HUES64 (cell line): Measurements from ENCODE around the gene JAG1.

ENCODE experiments used
- H3K27ac ChIP-seq: 2 replicates; pipeline ENCODE4 v1.7.0; 2013; ENCODE audit warnings: low read depth, low read length, inconsistent platforms
- H3K27me3 ChIP-seq: 2 replicates; pipeline ENCODE4 v1.6.1; 2013; ENCODE audit warnings: mild to moderate bottlenecking, low read length; ENCODE audit not compliant: insufficient read depth
- H3K36me3 ChIP-seq: 2 replicates; pipeline ENCODE4 v1.6.1; 2013; ENCODE audit warnings: mild to moderate bottlenecking, low read length; ENCODE audit not compliant: insufficient read depth
- H3K4me1 ChIP-seq: 2 replicates; pipeline ENCODE4 v1.6.1; 2013; ENCODE audit warnings: mild to moderate bottlenecking, low read length, moderate library complexity; ENCODE audit not compliant: insufficient read depth
- H3K4me3 ChIP-seq: 2 replicates; pipeline ENCODE4 v1.5.1; 2013; ENCODE audit warnings: mild to moderate bottlenecking, low read length, moderate library complexity
- H3K9ac ChIP-seq: 2 replicates; pipeline ENCODE4 v1.6.1; 2013; ENCODE audit warnings: mild to moderate bottlenecking, low read depth, low read length
- H3K9me3 ChIP-seq: 2 replicates; pipeline ENCODE4 v1.6.1; 2013; ENCODE audit warnings: low read depth, low read length; ENCODE audit not compliant: insufficient read depth
- WGBS: fragments of 150-250, 120-280 bp; methylation state at CpG from one replicate; pipeline ENCODE4 v1.1.7; 2013; ENCODE audit warnings: missing lambda C conversion rate; 5-methylcytosine and 5-hydroxymethylcytosine counted together

Gene JAG1

GRCh38 chr20:10696650-10697049, 22.9 kb upstream of the JAG1 start:
- Histone ChIP-seq H3K36me3 (no peaks in the 10 kb centered on the region), H3K4me3 (no peak overlapping the region), H3K27ac (no peak overlapping the region), H3K27me3 (no peaks in the 10 kb centered on the region), H3K9ac (no peak overlapping the region), H3K4me1 (peaks cover 9% of the 10 kb centered on the region), H3K9me3 (no peaks in the 10 kb centered on the region)
- WGBS: 74% methylated on average over 5 of the region's 5 CpGs

DNA sequence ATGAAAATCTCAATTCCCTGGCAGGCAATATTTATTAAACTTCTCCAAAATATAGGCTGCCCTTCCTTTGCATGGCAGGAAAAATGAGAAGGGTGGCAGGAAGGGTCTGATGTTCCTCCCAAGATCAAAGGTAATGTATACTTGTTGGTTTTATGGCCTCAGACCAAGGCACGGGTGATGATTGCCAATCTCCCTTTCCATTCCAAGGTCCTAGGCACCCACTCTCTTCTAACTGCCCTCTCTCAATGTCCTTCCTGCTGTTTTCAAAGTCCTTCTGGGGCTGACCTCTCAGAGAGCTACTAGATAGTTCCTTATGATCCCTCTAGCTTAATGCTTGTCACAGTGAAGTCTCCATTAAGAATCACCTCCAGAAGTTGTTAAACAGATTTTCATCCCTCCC, 15.6 kb upstream of the JAG1 start:
- peaks cover 16% of the 10 kb centered on the region for H3K4me1 ChIP-seq
- H3K4me3 ChIP-seq: no peak overlapping the region
- H3K9ac ChIP-seq: no peak overlapping the region
- H3K27me3 ChIP-seq: no peaks in the 10 kb centered on the region
- no peaks in the 10 kb centered on the region for H3K9me3 ChIP-seq
- no peaks in the 10 kb centered on the region for H3K36me3 ChIP-seq
- H3K27ac ChIP-seq: no peak overlapping the region
- WGBS: 85% methylated on average over 1 of the region's 1 CpG

DNA sequence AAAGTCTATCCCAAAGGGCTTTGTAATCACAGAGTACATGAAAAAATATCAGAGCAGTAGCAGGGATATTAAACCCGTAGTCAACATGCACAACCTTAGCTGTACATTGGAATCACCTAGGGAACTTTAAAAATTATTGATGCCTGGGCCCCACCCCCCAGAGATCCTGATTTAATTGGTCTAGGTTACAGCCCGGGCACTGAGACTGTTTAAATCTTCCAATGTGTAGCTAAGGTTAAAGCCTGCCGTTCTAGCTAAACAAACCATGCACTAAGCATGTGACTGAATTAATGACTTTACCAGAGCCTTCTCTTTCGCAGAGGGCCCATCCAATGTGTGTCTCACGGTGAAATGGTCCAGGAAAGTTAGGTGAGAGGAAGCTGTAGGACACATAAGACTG, 14.1 kb upstream of the JAG1 start:
- H3K36me3 ChIP-seq: no peaks in the 10 kb centered on the region
- WGBS: 93% methylated on average over 5 of the region's 5 CpGs
- H3K27me3 ChIP-seq: no peaks in the 10 kb centered on the region
- H3K9ac ChIP-seq: no peak overlapping the region
- H3K4me1 ChIP-seq: peaks cover 16% of the 10 kb centered on the region
- H3K9me3 ChIP-seq: no peaks in the 10 kb centered on the region
- H3K4me3 ChIP-seq: no peak overlapping the region
- H3K27ac ChIP-seq: no peak overlapping the region

- 86% methylated on average over 14 of the region's 14 CpGs for WGBS
- H3K27ac ChIP-seq: no peak overlapping the region
- H3K36me3 ChIP-seq: no peaks in the 10 kb centered on the region
- H3K4me1 ChIP-seq: peaks cover 7% of the 10 kb centered on the region
- H3K4me3 ChIP-seq: no peak overlapping the region
- no peak overlapping the region for H3K9ac ChIP-seq
- H3K27me3 ChIP-seq: no peaks in the 10 kb centered on the region
- no peaks in the 10 kb centered on the region for H3K9me3 ChIP-seq
Observed at GRCh38 chr20:10686356-10687133, 12.7 kb upstream of the JAG1 start.

- no peak overlapping the region for H3K27ac ChIP-seq
- WGBS: 100% methylated on average over 1 of the region's 2 CpGs
- H3K36me3 ChIP-seq: no peaks in the 10 kb centered on the region
- H3K9ac ChIP-seq: no peak overlapping the region
- no peaks in the 10 kb centered on the region for H3K27me3 ChIP-seq
- H3K4me3 ChIP-seq: no peak overlapping the region
- peaks cover 7% of the 10 kb centered on the region for H3K4me1 ChIP-seq
- H3K9me3 ChIP-seq: no peaks in the 10 kb centered on the region
Observed at GRCh38 chr20:10683537-10683936, 9.7 kb upstream of the JAG1 start.

DNA sequence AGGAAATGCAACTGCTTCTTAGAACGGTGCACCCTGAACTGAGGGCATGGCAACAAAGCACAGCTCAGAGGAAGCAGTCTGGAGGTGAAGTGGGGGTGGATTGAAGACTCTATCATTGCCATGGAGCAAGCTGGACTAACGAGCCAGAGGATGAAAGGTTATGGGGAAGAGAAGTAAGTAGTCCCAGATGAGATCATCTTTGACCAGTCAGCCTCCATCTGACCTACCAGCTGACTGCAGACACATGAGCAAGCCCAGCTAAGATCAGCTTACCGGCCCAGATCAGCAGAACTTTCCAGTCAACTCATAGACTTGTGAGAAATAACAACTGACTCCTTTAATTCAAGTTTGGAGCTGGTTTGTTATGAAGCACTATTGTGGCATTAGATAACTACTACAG, 9.1 kb upstream of the JAG1 start:
- 92% methylated on average over 3 of the region's 3 CpGs for WGBS
- no peaks in the 10 kb centered on the region for H3K9me3 ChIP-seq
- H3K4me1 ChIP-seq: peaks cover 7% of the 10 kb centered on the region
- no peak overlapping the region for H3K27ac ChIP-seq
- no peak overlapping the region for H3K9ac ChIP-seq
- H3K36me3 ChIP-seq: no peaks in the 10 kb centered on the region
- H3K27me3 ChIP-seq: no peaks in the 10 kb centered on the region
- no peak overlapping the region for H3K4me3 ChIP-seq

DNA sequence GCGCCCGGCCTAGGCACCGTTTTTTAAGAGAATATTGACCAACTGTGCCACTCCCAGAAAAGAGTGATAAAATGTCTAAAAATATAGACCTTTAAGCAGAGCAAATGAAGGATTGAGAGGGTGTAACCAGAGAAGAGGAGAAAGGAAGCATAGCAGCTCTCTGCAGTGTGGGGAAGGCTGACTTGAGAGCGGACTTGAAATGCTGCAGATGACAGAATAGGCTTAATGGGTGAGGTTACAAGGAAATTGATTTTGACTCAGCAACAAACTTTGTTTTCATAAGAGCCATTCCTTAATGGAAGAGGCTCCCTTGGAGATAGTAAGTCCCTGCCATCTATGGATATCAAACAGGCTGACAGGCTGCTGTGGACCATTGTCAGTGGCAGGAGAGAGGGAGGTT, 7.7 kb upstream of the JAG1 start:
- Histone ChIP-seq H3K4me3 (no peak overlapping the region), H3K27me3 (no peaks in the 10 kb centered on the region), H3K9me3 (no peaks in the 10 kb centered on the region), H3K9ac (no peak overlapping the region), H3K36me3 (no peaks in the 10 kb centered on the region), H3K4me1 (peaks cover under 1% of the 10 kb centered on the region; the same call in 1 of the 2 replicates), H3K27ac (no peak overlapping the region)
- WGBS: 83% methylated on average over 4 of the region's 4 CpGs

DNA sequence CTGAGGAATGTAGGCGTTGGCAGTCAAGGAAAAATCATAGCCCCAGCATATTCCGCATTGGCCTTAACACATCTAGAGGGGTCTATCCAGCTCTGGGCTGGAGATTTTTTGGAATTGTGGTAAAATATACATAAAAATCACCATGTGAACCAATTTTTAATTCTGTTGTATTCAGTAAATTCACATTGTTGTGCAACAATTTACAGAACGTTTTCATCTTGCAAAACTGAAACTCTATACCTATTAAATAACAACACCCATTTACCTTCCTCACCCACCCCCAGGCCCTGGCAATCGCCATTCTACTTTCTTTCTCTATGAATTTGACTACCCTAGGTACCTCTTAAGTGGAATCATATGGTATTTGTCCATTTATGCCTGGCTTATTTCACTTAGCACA, 6.8 kb upstream of the JAG1 start:
- Histone ChIP-seq H3K27me3 (0 out of 2 replicates have a peak, but pooled peaks cover under 1% of the 10 kb centered on the region), H3K4me3 (no peak overlapping the region), H3K9me3 (no peaks in the 10 kb centered on the region), H3K27ac (no peak overlapping the region), H3K9ac (no peak overlapping the region), H3K36me3 (no peaks in the 10 kb centered on the region), H3K4me1 (peaks cover 1% of the 10 kb centered on the region; the same call in 1 of the 2 replicates)
- WGBS: 93% methylated on average over 3 of the region's 4 CpGs

GRCh38 chr20:10679269-10679668, 5.5 kb upstream of the JAG1 start:
- Histone ChIP-seq H3K9ac (no peak overlapping the region), H3K4me1 (peaks cover 9% of the 10 kb centered on the region; the same call in 1 of the 2 replicates), H3K9me3 (no peaks in the 10 kb centered on the region), H3K36me3 (no peaks in the 10 kb centered on the region), H3K4me3 (no peak overlapping the region), H3K27me3 (0 out of 2 replicates have a peak, but pooled peaks cover 4% of the 10 kb centered on the region), H3K27ac (no peak overlapping the region)
- WGBS: 90% methylated on average over 3 of the region's 4 CpGs

GRCh38 chr20:10676518-10676917, 2.7 kb upstream of the JAG1 start:
- H3K9ac ChIP-seq: no peak overlapping the region
- no peak overlapping the region for H3K4me3 ChIP-seq
- peaks cover 9% of the 10 kb centered on the region; the same call in 1 of the 2 replicates for H3K4me1 ChIP-seq
- H3K27me3 ChIP-seq: peaks cover 11% of the 10 kb centered on the region; the same call in 1 of the 2 replicates
- 84% methylated on average over 3 of the region's 3 CpGs for WGBS
- no peaks in the 10 kb centered on the region for H3K36me3 ChIP-seq
- no peak overlapping the region for H3K27ac ChIP-seq
- no peaks in the 10 kb centered on the region for H3K9me3 ChIP-seq

GRCh38 chr20:10675450-10675848, 1.6 kb upstream of the JAG1 start:
- WGBS: 90% methylated on average over 4 of the region's 4 CpGs
- Histone ChIP-seq H3K27me3 (peaks cover 11% of the 10 kb centered on the region; the same call in 1 of the 2 replicates), H3K27ac (no peak overlapping the region), H3K4me1 (peaks cover 17% of the 10 kb centered on the region), H3K9ac (no peak overlapping the region), H3K36me3 (peaks cover 2% of the 10 kb centered on the region; the same call in 1 of the 2 replicates), H3K4me3 (peak overlapping the region; percentile 87), H3K9me3 (no peaks in the 10 kb centered on the region)
